ENCODE results near the gene KLRG1.

KLRG1 gene

GRCh38 chr12:9048930-9049329, 59.6 kb downstream of the KLRG1 start:
- H3K4me3 ChIP-seq (replicated peaks; ENCODE audit: low read depth, low read length) = no peak overlapping the region
- DNase-seq (ENCODE audit: extremely low read depth, low read depth) = no peak
- TF ChIP-seq CTCF (IDR thresholded peaks at IDR 0.05; ENCODE audit: low read depth, low read length, missing control alignments) = no peak

DNA sequence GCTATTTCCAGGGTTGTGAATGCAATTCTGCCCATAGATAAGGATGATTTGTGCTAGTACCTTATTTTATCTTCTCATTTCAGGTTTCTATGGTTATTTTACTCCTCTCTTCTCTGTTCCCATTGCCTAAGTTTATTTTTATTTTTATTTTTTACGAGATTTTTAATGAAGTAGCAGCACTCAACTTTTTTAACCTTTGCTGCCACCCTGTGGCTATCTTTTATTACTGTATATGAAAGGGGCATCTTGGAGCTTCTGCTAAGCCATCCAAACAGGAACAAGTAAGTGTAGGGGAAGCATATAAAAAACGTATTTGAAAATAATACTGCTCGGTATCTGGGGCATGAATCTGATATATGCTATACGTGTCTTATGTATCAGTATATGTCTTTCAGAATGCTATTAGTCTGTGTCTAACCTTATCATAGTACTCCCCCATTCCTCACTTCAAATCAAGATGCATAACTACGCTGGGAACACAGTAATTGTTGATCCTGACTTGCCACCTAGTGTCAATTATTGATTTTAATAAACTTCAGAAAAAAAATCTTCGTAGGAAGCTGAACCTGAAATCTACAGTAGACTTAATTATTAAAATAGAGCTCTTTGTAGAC, 60.3 kb downstream of the KLRG1 start:
- DNase-seq (ENCODE audit: extremely low read depth, low read depth) = peak; percentile 7
- peak; percentile 29 for TF ChIP-seq CTCF (IDR thresholded peaks at IDR 0.05; ENCODE audit: low read depth, low read length, missing control alignments)
- H3K4me3 ChIP-seq (replicated peaks; ENCODE audit: low read depth, low read length) = no peak overlapping the region

GRCh38 chr12:9050521-9051157, 61.3 kb downstream of the KLRG1 start:
- no peak for DNase-seq (ENCODE audit: extremely low read depth, low read depth)
- no peak overlapping the region for H3K4me3 ChIP-seq (replicated peaks; ENCODE audit: low read depth, low read length)
- TF ChIP-seq CTCF (IDR thresholded peaks at IDR 0.05; ENCODE audit: low read depth, low read length, missing control alignments) = no peak

DNA sequence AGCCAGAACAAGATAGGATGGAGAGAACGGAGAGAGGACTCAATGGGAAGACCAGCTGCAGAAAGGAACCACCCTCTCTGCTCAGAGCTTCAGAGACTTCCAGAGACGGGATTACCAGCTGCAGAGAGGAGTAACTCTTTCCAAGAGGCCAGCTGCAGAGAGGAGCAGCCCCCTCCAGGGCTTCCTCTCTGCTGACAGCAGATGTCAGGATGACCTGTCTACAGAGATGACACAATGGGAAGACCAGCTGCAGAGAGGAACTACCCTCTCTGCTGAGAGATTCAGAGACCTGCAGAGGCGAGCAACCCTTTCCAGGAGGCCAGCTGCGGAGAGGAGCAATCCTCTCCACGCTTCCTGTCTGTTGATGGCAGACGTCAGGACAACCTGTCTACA, 61.8 kb downstream of the KLRG1 start:
- H3K4me3 ChIP-seq (replicated peaks; ENCODE audit: low read depth, low read length) = no peak overlapping the region
- no peak for DNase-seq (ENCODE audit: extremely low read depth, low read depth)
- no peak for TF ChIP-seq CTCF (IDR thresholded peaks at IDR 0.05; ENCODE audit: low read depth, low read length, missing control alignments)

- no peak overlapping the region for H3K4me3 ChIP-seq (replicated peaks; ENCODE audit: low read depth, low read length)
- TF ChIP-seq CTCF (IDR thresholded peaks at IDR 0.05; ENCODE audit: low read depth, low read length, missing control alignments) = no peak
- DNase-seq (ENCODE audit: extremely low read depth, low read depth) = no peak
Measured at GRCh38 chr12:9052610-9053009, 63.3 kb downstream of the KLRG1 start.

All from HFF-Myc (cell line).